Testis (tissue), 2 donors: ENCODE results near the gene LZTS3.

ENCODE experiments used
- POLR2A ChIP-seq: fragments of 450-650 bp; IDR thresholded peaks from one replicate; pipeline ENCODE4 v1.6.1; 2017; ENCODE audit warnings: antibody characterized with exemption, mild to moderate bottlenecking, moderate library complexity
- TF ChIP-seq, protein P1 (sequence below), 3 experiments: fragments of 450-650 bp in 2 of 3; fragments of 200-600 bp in 1 of 3; sonication (generic) in 1 of 3; IDR thresholded peaks; one replicate each; pipeline ENCODE4 v1.5.1; 2016 to 2019; ENCODE audit warnings: antibody characterized with exemption in 3 of 3, mild to moderate bottlenecking in 2 of 3, moderate library complexity in 1 of 3

DNA sequence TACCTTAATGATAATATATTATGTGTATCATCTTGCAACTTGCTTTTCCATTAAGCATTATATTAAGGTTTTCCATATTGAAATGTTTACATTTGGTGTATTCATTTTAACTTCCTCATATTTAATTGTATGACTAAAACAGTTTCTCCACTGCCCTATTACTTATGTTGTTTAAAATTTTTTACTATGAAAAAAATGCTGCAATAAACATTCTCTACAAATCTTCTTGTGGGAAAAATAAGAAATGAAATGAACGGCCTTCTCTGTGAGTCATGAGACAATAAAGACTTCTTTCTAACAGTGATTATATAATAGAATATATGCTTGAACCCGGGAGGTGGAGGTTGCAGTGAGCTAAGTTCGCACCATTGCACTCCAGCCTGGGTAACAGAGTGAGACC, 39.2 kb downstream of the LZTS3 start:
- TF ChIP-seq, protein P1, sequence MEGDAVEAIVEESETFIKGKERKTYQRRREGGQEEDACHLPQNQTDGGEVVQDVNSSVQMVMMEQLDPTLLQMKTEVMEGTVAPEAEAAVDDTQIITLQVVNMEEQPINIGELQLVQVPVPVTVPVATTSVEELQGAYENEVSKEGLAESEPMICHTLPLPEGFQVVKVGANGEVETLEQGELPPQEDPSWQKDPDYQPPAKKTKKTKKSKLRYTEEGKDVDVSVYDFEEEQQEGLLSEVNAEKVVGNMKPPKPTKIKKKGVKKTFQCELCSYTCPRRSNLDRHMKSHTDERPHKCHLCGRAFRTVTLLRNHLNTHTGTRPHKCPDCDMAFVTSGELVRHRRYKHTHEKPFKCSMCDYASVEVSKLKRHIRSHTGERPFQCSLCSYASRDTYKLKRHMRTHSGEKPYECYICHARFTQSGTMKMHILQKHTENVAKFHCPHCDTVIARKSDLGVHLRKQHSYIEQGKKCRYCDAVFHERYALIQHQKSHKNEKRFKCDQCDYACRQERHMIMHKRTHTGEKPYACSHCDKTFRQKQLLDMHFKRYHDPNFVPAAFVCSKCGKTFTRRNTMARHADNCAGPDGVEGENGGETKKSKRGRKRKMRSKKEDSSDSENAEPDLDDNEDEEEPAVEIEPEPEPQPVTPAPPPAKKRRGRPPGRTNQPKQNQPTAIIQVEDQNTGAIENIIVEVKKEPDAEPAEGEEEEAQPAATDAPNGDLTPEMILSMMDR (IDR thresholded peaks at IDR 0.05) = no peak
- no peak for TF ChIP-seq POLR2A
